ENCODE data around the gene CERS3. TPM values are rescaled to one million over a fixed set of nuclear protein-coding genes. Genes with fewer than 3 reads are reported as not detected.

The CERS3 gene
- total RNA-seq, result not detected in 2 replicates

DNA sequence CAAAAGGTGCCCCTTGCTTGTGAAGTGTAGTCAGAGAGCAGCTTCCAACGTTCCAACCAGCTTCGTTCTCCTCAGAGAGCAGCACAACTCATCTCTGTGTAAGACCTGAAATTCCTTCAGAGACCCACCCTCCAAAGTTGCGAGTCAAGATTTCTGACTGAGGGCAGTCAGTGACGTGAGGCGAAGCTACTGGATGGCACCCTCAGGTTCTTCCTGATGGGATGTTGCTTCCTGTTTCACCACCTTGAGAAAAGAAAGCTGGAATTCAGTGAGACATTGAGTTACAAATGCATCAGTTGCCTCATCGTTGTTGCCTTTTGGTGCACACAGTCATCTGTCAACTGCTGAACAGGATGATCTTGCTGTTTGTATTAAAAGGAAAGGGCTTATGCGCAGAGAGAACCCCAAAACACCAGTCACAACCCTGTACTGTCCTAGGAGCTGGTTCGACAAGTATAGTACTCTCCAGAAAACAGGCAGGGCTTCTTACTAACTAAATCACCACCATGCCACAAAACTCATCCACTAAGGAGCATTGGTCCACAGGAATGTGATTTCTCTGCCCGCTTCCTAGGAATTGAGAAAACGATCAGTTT, at the start of gene CERS3:
CERS3 (minus strand) TSS at position 118 of the 596 bp plus-strand sequence. CDS start 27,101 bp downstream, outside the sequence.

Other genes starting within 250 kb of the CERS3 start
- gene ADAMTS17, start 187.0 kb downstream of the CERS3 start, total RNA-seq, result 0.13 and 0.98 TPM in 2 replicates
- gene LINS1, start 73.2 kb upstream of the CERS3 start, total RNA-seq, result 4.6 and 5.9 TPM in 2 replicates
- gene ASB7, start 73.6 kb upstream of the CERS3 start, total RNA-seq, result 8.0 and 10.0 TPM in 2 replicates

Data from mesangial cell (primary cell).